Prostate gland (tissue), 2 donors: Measurements from ENCODE around the gene LAMA3. TPM values are rescaled to one million over a fixed set of nuclear protein-coding genes. Genes with fewer than 3 reads are reported as not detected.
A peak's percentile ranks its signal among the peaks of the same experiment; 100 is the strongest.

Experiments
- DNase-seq: peaks from one replicate; pipeline ENCODE4 v3.0.0-alpha.2; 2019; ENCODE audit warnings: low spot score
- H3K27ac ChIP-seq, 2 donors: fragments of 200-600 bp; sonication (generic); 2 replicates each; pipeline ENCODE4 v1.5.1; 2017 to 2019
- H3K27me3 ChIP-seq: fragments of 200-600 bp; sonication (generic); replicated peaks from 2 replicates; pipeline ENCODE4 v1.5.1; 2019; ENCODE audit not compliant: insufficient read depth
- H3K36me3 ChIP-seq, 2 donors: fragments of 200-600 bp; sonication (generic); 1 replicate in 1 of 2; 2 replicates in 1 of 2; pipeline versions ENCODE4 v1.5.1 to v1.8.1; 2017 to 2019
- H3K4me1 ChIP-seq: fragments of 200-600 bp; sonication (generic); replicated peaks from 2 replicates; pipeline ENCODE4 v1.5.1; 2019
- H3K4me3 ChIP-seq, 2 donors: fragments of 200-600 bp; sonication (generic); 2 replicates each; pipeline ENCODE4 v1.5.1; 2017 to 2019
- H3K9me3 ChIP-seq: fragments of 200-600 bp; sonication (generic); 2 replicates; pipeline ENCODE4 v1.5.1; 2017
- POLR2A ChIP-seq: fragments of 450-650 bp; IDR thresholded peaks from one replicate; pipeline ENCODE4 v1.6.1; 2016; ENCODE audit warnings: antibody characterized with exemption, mild to moderate bottlenecking
- POLR2AphosphoS5 ChIP-seq: sonication (generic); formaldehyde crosslinking; IDR thresholded peaks from one replicate; pipeline ENCODE4 v1.6.1; 2017; ENCODE audit warnings: antibody characterized with exemption
- WGBS: methylation state at CpG from one replicate; pipeline ENCODE4 v1.1.5; 2018; 5-methylcytosine and 5-hydroxymethylcytosine counted together
- intact Hi-C: fragments of 100-400 bp; cut with DNase I; formaldehyde crosslinking; loops from one replicate; pipeline ENCODE4 v1.14.2; 2022
- total RNA-seq, 2 donors: library from RNA; depleted of rRNA; stranded (reverse); fragments of >200 nt; gene quantifications; one replicate each; pipeline ENCODE4 v1.1.0, GENCODE V29; 2016
- TF ChIP-seq, protein P1 (sequence below), 4 experiments: fragments of 200-600 bp in 2 of 4; fragments of 450-650 bp in 2 of 4; sonication (generic) in 2 of 4; IDR thresholded peaks; 1 replicate in 3 of 4; 2 replicates in 1 of 4; pipeline ENCODE4 v1.5.1; 2016 to 2019; ENCODE audit warnings: antibody characterized with exemption in 4 of 4, mild to moderate bottlenecking in 2 of 4, moderate library complexity in 2 of 4

LAMA3 gene
- total RNA-seq, 2 donors from 2014 or later = 31.3 to 35.9 TPM

DNA sequence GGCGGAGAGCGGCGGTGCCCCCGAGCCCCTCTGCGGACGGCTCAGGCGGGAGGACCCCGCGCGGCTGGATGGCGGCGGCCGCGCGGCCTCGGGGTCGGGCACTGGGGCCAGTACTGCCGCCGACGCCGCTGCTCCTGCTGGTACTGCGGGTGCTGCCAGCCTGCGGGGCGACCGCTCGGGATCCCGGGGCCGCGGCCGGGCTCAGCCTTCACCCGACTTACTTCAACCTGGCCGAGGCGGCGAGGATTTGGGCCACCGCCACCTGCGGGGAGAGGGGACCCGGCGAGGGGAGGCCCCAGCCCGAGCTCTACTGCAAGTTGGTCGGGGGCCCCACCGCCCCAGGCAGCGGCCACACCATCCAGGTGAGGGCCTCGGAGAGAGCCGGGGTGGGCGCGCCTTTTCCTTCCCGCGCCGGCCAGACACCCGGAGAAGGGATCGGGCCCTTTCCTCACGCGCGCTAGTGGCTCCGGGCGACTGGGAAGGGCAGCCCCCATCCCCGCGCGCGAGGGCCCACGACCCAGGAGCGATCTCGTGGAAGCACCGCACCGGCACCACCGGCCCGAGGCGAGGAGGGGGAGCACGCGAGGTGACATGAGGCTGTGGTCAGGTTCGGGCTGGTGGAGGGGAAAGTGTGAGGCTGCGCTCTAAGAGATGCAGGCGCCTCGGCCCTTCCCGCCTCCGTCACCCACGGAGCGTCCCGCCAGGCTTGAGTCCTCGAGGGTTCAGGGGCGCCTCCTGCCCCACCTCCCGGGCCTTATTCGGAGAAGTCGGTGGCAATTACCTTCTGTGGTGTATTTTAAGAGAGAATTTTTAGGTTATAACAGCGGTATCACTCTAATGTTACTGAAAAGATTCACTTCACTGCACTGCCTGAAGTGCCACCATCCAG, 607 bp downstream of the LAMA3 start:
- DNase-seq = no peak
- WGBS = 6% methylated on average over 34 of the region's 85 CpGs
- Histone ChIP-seq H3K4me1 (no peaks in the 10 kb centered on the region), H3K27me3 (no peaks in the 10 kb centered on the region), H3K4me3 (peak overlapping the region; percentile 46 to 50), H3K36me3 (no peaks in the 10 kb centered on the region), H3K9me3 (no peaks in the 10 kb centered on the region), H3K27ac (peak overlapping the region; percentile 58)
- TF ChIP-seq, protein P1, sequence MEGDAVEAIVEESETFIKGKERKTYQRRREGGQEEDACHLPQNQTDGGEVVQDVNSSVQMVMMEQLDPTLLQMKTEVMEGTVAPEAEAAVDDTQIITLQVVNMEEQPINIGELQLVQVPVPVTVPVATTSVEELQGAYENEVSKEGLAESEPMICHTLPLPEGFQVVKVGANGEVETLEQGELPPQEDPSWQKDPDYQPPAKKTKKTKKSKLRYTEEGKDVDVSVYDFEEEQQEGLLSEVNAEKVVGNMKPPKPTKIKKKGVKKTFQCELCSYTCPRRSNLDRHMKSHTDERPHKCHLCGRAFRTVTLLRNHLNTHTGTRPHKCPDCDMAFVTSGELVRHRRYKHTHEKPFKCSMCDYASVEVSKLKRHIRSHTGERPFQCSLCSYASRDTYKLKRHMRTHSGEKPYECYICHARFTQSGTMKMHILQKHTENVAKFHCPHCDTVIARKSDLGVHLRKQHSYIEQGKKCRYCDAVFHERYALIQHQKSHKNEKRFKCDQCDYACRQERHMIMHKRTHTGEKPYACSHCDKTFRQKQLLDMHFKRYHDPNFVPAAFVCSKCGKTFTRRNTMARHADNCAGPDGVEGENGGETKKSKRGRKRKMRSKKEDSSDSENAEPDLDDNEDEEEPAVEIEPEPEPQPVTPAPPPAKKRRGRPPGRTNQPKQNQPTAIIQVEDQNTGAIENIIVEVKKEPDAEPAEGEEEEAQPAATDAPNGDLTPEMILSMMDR (IDR thresholded peaks at IDR 0.05) = no peak
- TF ChIP-seq POLR2AphosphoS5 = no peak
- peak; percentile 6 for TF ChIP-seq POLR2A
- intact Hi-C loops = loop anchor here (5.0 kb wide), 1 partner anchor 68 kb away; no protein-coding TSS in a partner anchor

DNA sequence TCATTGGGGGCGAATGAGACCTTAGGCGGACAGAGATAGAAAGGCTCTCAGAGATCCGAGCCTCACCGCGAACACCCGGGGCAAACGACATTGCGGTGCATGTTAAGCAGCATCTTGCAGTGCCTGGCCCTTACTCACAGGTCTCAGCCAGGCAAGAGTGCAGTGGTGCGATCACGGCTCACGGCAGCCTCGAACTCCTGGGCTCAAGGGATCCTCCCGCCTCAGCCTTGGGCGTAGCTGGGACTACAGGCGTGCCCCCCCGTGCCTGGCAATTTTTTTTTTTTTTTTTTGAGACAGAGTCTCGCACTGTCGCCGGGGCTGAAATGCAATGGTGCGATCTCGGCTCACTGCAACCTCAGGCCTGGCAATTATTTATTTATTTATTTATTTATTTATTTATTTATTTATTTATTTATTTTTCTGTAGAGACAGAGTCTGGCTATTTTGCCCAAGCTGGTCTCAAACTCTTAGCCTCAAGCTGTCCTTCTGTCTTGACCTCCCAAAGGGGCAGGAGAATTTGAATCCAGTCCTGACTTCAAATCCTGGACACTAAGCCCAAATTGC, 1.3 kb downstream of the LAMA3 start:
- WGBS = 69% methylated on average over 21 of the region's 21 CpGs
- H3K4me1 ChIP-seq = no peaks in the 10 kb centered on the region
- no peak for DNase-seq
- H3K27ac ChIP-seq = peak overlapping the region in 1 of 2 donors; percentile 58
- intact Hi-C loops = no loop called here
- peak overlapping the region; percentile 46 to 50 for H3K4me3 ChIP-seq
- TF ChIP-seq, protein P1 (IDR thresholded peaks at IDR 0.05) = no peak
- TF ChIP-seq POLR2AphosphoS5 (no peak), POLR2A (no peak)
- H3K27me3 ChIP-seq = no peaks in the 10 kb centered on the region
- no peaks in the 10 kb centered on the region for H3K9me3 ChIP-seq
- no peaks in the 10 kb centered on the region for H3K36me3 ChIP-seq

DNA sequence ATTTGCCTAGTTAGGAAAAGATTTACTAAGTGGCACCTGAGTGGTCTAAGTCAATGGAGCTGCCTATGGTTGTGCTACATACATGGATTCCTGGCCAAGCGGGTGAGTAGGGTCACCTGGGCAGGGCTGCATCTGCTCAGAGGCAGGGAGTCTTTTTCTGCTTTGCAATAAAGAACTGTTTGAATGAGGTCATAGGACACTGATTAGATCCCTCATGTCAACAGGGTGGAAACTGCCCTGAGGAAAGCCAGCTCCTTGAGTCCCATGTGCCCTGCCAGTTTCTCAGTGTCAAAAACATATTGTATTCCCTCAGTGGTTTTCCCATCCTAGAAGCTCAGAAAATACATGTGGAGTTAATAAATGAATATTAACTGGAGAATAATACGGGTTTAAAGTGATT, 4.6 kb downstream of the LAMA3 start:
- no peaks in the 10 kb centered on the region for H3K9me3 ChIP-seq
- no peak for DNase-seq
- no peak overlapping the region for H3K4me3 ChIP-seq
- H3K36me3 ChIP-seq = no peaks in the 10 kb centered on the region
- no peak overlapping the region for H3K27ac ChIP-seq
- TF ChIP-seq, protein P1 (IDR thresholded peaks at IDR 0.05) = no peak
- TF ChIP-seq POLR2A = no peak
- no peak for TF ChIP-seq POLR2AphosphoS5
- WGBS = 98% methylated on average over 2 of the region's 2 CpGs
- no peaks in the 10 kb centered on the region for H3K4me1 ChIP-seq
- intact Hi-C loops = no loop called here
- H3K27me3 ChIP-seq = no peaks in the 10 kb centered on the region

DNA sequence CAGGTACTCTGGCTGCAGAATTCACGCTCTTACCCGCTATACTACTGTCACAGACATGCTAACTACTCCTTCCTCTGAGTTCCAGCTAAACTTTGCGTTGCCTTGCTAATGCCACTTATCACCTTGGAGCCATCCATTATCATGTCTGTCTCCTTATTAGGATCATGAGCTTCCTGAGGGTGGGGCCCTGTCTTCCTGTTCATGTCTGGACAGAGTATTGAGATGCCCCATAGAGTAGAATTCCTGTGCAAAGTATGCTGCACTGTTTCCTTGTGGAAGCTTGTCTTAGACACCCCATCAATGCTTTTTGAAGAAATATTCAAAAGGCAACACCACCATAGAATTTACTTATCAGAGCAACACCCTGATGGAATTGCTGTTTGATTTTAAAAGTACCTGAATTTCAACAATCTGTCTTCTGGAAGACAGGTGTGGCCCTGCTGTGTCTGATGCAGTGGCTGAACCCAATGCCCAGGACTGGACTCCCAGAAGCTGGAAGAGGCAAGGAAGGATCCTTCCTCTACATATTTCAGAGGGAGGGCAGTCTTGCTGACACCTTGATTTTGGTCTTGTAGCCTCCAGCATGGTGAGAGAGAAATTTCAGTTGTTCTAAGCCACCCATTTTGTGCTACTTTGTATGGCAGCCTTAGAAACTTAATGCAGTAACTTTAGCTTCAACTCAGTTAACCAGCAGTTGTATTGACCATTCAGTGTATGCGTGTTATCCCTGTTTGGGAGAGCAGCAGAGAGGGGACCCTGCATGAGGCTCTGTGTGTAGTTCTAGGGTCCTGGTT, 5.6 kb downstream of the LAMA3 start:
- WGBS = 98% methylated on average over 4 of the region's 4 CpGs
- Histone ChIP-seq H3K9me3 (no peaks in the 10 kb centered on the region), H3K27me3 (no peaks in the 10 kb centered on the region), H3K4me3 (no peak overlapping the region), H3K4me1 (no peaks in the 10 kb centered on the region), H3K36me3 (no peaks in the 10 kb centered on the region), H3K27ac (no peak overlapping the region)
- intact Hi-C loops = loop anchor here (5.0 kb wide), 2 partner anchors 178 to 222 kb away; no protein-coding TSS in a partner anchor
- DNase-seq = no peak
- TF ChIP-seq POLR2A (no peak), POLR2AphosphoS5 (no peak)
- TF ChIP-seq, protein P1 (IDR thresholded peaks at IDR 0.05) = no peak
